Gastrocnemius medialis (tissue), 4 donors: Measurements from ENCODE around the gene NR3C2. TPM values are rescaled to one million over a fixed set of nuclear protein-coding genes. Genes with fewer than 3 reads are reported as not detected.

Experiments used
- ATAC-seq, 2 donors: fragments of 150-250 bp; one replicate each; pipeline ENCODE4 v1.9.1; 2016
- DNase-seq, 2 donors: peaks; one replicate each; pipeline ENCODE4 v3.0.0-alpha.2; 2019
- H3K27ac ChIP-seq, 4 donors: fragments of 200-600 bp; sonication (generic); 1 replicate in 1 of 4; 2 replicates in 3 of 4; pipeline ENCODE4 v1.5.1; 2016 to 2018; ENCODE audit warnings: mild to moderate bottlenecking in 2 of 4, moderate library complexity in 1 of 4
- H3K27me3 ChIP-seq, 3 donors: fragments of 200-600 bp; sonication (generic) in 2 of 3; 1 replicate in 1 of 3; 2 replicates in 2 of 3; pipeline versions ENCODE4 v1.5.1 to v1.6.0; 2016 to 2019; ENCODE audit warnings: mild to moderate bottlenecking in 1 of 3, moderate library complexity in 1 of 3
- H3K36me3 ChIP-seq, 2 donors: fragments of 200-600 bp; sonication (generic) in 1 of 2; one replicate each; pipeline ENCODE4 v1.5.1; 2017 to 2018
- H3K4me1 ChIP-seq, 2 donors: fragments of 200-600 bp; sonication (generic) in 1 of 2; one replicate each; pipeline ENCODE4 v1.5.1; 2016 to 2017; ENCODE audit warnings: mild to moderate bottlenecking in 2 of 2
- H3K4me3 ChIP-seq, 4 donors: fragments of 200-600 bp; sonication (generic) in 3 of 4; 1 replicate in 1 of 4; 2 replicates in 3 of 4; pipeline ENCODE4 v1.5.1; 2016 to 2019; ENCODE audit warnings: mild to moderate bottlenecking in 2 of 4
- H3K9me3 ChIP-seq, 3 donors: fragments of 200-600 bp; sonication (generic) in 2 of 3; 1 replicate in 1 of 3; 2 replicates in 2 of 3; pipeline ENCODE4 v1.5.1; 2016 to 2019
- CTCF ChIP-seq, 5 experiments: fragments of 450-650 bp in 3 of 5; fragments of 200-600 bp in 2 of 5; sonication (generic) in 2 of 5; IDR thresholded peaks in 4 of 5; conservative IDR thresholded peaks in 1 of 5; 1 replicate in 4 of 5; 2 replicates in 1 of 5; pipeline ENCODE4 v1.5.1; 2016 to 2019; ENCODE audit warnings: antibody characterized with exemption in 5 of 5, mild to moderate bottlenecking in 3 of 5, moderate library complexity in 3 of 5
- POLR2A ChIP-seq, 2 donors: fragments of 450-650 bp; IDR thresholded peaks; one replicate each; pipeline ENCODE4 v1.6.1; 2017; ENCODE audit warnings: antibody characterized with exemption in 2 of 2, mild to moderate bottlenecking in 2 of 2, moderate library complexity in 2 of 2
- in situ Hi-C, 4 donors: fragments of 200-750 bp; cut with MboI; loops; one replicate each; pipeline versions ENCODE4 v1.15.0 to v1.8.0; 2017; ENCODE audit warnings: low sequenced_read_pairs in 4 of 4
- intact Hi-C: fragments of 100-400 bp; cut with DNase I; formaldehyde crosslinking; loops from one replicate; pipeline ENCODE4 v1.15.1; 2023; ENCODE audit warnings: low total_unique reads
- total RNA-seq, 4 donors: library from RNA; depleted of rRNA; stranded (reverse); fragments of >200 nt; gene quantifications; one replicate each; pipeline versions ENCODE4 v1.1.0 to v1.2.3, GENCODE V29; 2016

The NR3C2 gene
- total RNA-seq, 4 donors from 2014 or later = 5.6 to 10.4 (median 8.1) TPM

GRCh38 chr4:148296498-148296897 lies 145.7 kb downstream of the NR3C2 start:
- H3K27me3 ChIP-seq = no peaks in the 10 kb centered on the region
- no peak for TF ChIP-seq CTCF (IDR thresholded peaks at IDR 0.05 in 4 of 5, conservative IDR thresholded peaks at IDR 0.05 in 1 of 5)
- TF ChIP-seq POLR2A (IDR thresholded peaks at IDR 0.05) = no peak
- H3K9me3 ChIP-seq = no peaks in the 10 kb centered on the region
- H3K27ac ChIP-seq = no peak overlapping the region
- DNase-seq (no peak), ATAC-seq (no peak)
- peaks cover 3 to 5% of the 10 kb centered on the region in 2 donors for H3K4me1 ChIP-seq
- intact Hi-C loops (no loop called here), in situ Hi-C loops (no loop called here)
- no peak overlapping the region for H3K4me3 ChIP-seq
- no peaks in the 10 kb centered on the region for H3K36me3 ChIP-seq

GRCh38 chr4:148295642-148296041 lies 146.6 kb downstream of the NR3C2 start:
- H3K4me1 ChIP-seq = peaks cover 3 to 5% of the 10 kb centered on the region in 2 donors
- DNase-seq = no peak
- in situ Hi-C loops = no loop called here
- no peaks in the 10 kb centered on the region for H3K36me3 ChIP-seq
- no peak for ATAC-seq
- TF ChIP-seq CTCF (IDR thresholded peaks at IDR 0.05 in 4 of 5, conservative IDR thresholded peaks at IDR 0.05 in 1 of 5) (no peak), POLR2A (IDR thresholded peaks at IDR 0.05) (no peak)
- no peak overlapping the region for H3K4me3 ChIP-seq
- no peak overlapping the region for H3K27ac ChIP-seq
- no peaks in the 10 kb centered on the region for H3K9me3 ChIP-seq
- no peaks in the 10 kb centered on the region for H3K27me3 ChIP-seq
- intact Hi-C loops = no loop called here

- intact Hi-C loops (no loop called here), in situ Hi-C loops (no loop called here)
- Histone ChIP-seq H3K9me3 (no peaks in the 10 kb centered on the region), H3K27ac (no peak overlapping the region), H3K4me3 (no peak overlapping the region), H3K4me1 (peaks cover 8 to 18% of the 10 kb centered on the region in 2 donors), H3K27me3 (no peaks in the 10 kb centered on the region), H3K36me3 (no peaks in the 10 kb centered on the region)
- ATAC-seq (no peak), DNase-seq (no peak)
- TF ChIP-seq POLR2A (IDR thresholded peaks at IDR 0.05) (no peak), CTCF (IDR thresholded peaks at IDR 0.05 in 4 of 5, conservative IDR thresholded peaks at IDR 0.05 in 1 of 5) (no peak)
Observed at GRCh38 chr4:148293571-148293970, 148.6 kb downstream of the NR3C2 start.

- ATAC-seq (no peak), DNase-seq (no peak)
- TF ChIP-seq CTCF (IDR thresholded peaks at IDR 0.05 in 4 of 5, conservative IDR thresholded peaks at IDR 0.05 in 1 of 5) = no peak
- TF ChIP-seq POLR2A (IDR thresholded peaks at IDR 0.05) = no peak
- Histone ChIP-seq H3K27ac (no peak overlapping the region), H3K36me3 (no peaks in the 10 kb centered on the region), H3K27me3 (no peaks in the 10 kb centered on the region), H3K4me3 (no peak overlapping the region), H3K9me3 (no peaks in the 10 kb centered on the region), H3K4me1 (peaks cover 16 to 23% of the 10 kb centered on the region in 2 donors)
- in situ Hi-C loops = no loop called here
- intact Hi-C loops = no loop called here
Observed at GRCh38 chr4:148292686-148293085, 149.5 kb downstream of the NR3C2 start.

DNA sequence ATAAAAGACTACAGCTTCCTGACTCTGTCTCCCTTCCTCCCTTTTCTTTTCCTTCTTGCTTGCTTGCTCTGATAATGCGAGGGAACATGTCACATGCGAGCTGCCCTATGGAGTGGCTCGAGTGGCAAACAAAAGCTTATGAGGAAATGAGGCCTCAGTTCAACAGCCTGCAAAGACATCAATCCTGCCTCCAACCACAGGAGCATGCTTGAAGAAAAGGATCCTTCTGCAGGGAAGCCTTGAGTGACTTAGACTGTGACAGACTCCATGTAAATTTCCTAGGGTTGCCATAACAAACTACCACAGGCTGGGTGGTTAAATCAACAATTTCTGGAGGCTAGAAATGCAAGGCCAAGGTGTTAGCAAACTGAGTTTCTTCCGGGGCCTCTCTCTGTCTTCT lies 152.5 kb downstream of the NR3C2 start:
- intact Hi-C loops = no loop called here
- Histone ChIP-seq H3K27ac (peak overlapping the region; percentile 42 to 49 (median 44)), H3K4me1 (peaks cover 37 to 38% of the 10 kb centered on the region in 2 donors), H3K36me3 (no peaks in the 10 kb centered on the region), H3K4me3 (no peak overlapping the region), H3K9me3 (no peaks in the 10 kb centered on the region), H3K27me3 (no peaks in the 10 kb centered on the region)
- peak; percentile 29 to 49 for ATAC-seq
- in situ Hi-C loops = no loop called here
- no peak for DNase-seq
- no peak for TF ChIP-seq CTCF (IDR thresholded peaks at IDR 0.05 in 4 of 5, conservative IDR thresholded peaks at IDR 0.05 in 1 of 5)
